ENCODE results near the gene HSPB1. TPM values are rescaled to one million over a fixed set of nuclear protein-coding genes. Genes with fewer than 3 reads are reported as not detected.

The HSPB1 gene
- total RNA-seq, 4 donors from 2014 or later: 880 to 2,548 (median 1,000) TPM

DNA sequence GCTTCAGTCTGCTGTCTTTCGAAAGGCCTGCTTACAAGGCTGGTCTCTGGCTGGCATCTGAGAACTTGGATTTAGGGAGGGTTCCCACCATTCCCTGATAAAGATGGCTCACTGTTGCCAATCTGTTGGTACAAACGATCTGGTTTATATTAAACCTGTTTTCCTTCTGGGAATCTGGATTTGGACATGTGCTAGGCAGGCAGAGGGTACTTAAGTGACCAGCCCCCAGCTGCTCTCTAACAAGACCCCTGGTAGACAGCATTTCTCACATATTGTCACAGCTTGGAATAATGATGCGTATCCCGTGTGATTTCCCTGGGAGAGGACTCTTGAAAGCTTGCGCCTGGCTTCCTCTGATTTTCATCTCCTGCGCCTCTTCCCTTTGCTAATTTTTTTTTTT lies 34.7 kb downstream of the HSPB1 start:
- peaks cover 7 to 94% (median 21%) of the 10 kb centered on the region in 3 donors for H3K4me1 ChIP-seq
- no peaks in the 10 kb centered on the region for H3K36me3 ChIP-seq
- H3K9me3 ChIP-seq: no peaks in the 10 kb centered on the region
- no peak overlapping the region for H3K4me3 ChIP-seq
- no peaks in the 10 kb centered on the region for H3K27me3 ChIP-seq
- TF ChIP-seq EP300 (IDR thresholded peaks at IDR 0.05) (no peak), POLR2AphosphoS5 (IDR thresholded peaks at IDR 0.05) (no peak), POLR2A (IDR thresholded peaks at IDR 0.05) (no peak)
- TF ChIP-seq, protein P1, sequence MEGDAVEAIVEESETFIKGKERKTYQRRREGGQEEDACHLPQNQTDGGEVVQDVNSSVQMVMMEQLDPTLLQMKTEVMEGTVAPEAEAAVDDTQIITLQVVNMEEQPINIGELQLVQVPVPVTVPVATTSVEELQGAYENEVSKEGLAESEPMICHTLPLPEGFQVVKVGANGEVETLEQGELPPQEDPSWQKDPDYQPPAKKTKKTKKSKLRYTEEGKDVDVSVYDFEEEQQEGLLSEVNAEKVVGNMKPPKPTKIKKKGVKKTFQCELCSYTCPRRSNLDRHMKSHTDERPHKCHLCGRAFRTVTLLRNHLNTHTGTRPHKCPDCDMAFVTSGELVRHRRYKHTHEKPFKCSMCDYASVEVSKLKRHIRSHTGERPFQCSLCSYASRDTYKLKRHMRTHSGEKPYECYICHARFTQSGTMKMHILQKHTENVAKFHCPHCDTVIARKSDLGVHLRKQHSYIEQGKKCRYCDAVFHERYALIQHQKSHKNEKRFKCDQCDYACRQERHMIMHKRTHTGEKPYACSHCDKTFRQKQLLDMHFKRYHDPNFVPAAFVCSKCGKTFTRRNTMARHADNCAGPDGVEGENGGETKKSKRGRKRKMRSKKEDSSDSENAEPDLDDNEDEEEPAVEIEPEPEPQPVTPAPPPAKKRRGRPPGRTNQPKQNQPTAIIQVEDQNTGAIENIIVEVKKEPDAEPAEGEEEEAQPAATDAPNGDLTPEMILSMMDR (IDR thresholded peaks at IDR 0.05): no peak
- no peak for ATAC-seq
- no peak overlapping the region for H3K27ac ChIP-seq
- WGBS, 2 donors (ENCODE audit: low coverage in 1 of 2): 79 to 87% methylated on average over 5 to 6 of the region's 6 CpGs

- H3K9me3 ChIP-seq: no peaks in the 10 kb centered on the region
- peaks cover 0 to 10% of the 10 kb centered on the region in 2 donors for H3K36me3 ChIP-seq
- no peaks in the 10 kb centered on the region for H3K27me3 ChIP-seq
- peak overlapping the region in 1 of 4 donors; percentile 9 for H3K27ac ChIP-seq
- H3K4me3 ChIP-seq: no peak overlapping the region
- ATAC-seq: no peak
- TF ChIP-seq, protein P1 (IDR thresholded peaks at IDR 0.05): no peak
- peaks cover 7 to 90% (median 9%) of the 10 kb centered on the region in 3 donors for H3K4me1 ChIP-seq
- 70 to 72% methylated on average over 6 to 9 of the region's 9 CpGs for WGBS, 2 donors (ENCODE audit: low coverage in 1 of 2)
Measured at GRCh38 chr7:76338298-76339084, 36.0 kb downstream of the HSPB1 start.

GRCh38 chr7:76340617-76341131 lies 38.2 kb downstream of the HSPB1 start:
- peaks cover 0 to 31% of the 10 kb centered on the region in 2 donors for H3K36me3 ChIP-seq
- 29% methylated on average over 1 of the region's 3 CpGs; no CpG with 5 or more reads in 1 of the 2 donors for WGBS, 2 donors (ENCODE audit: low coverage in 1 of 2)
- peaks cover 4 to 85% (median 5%) of the 10 kb centered on the region in 3 donors for H3K4me1 ChIP-seq
- TF ChIP-seq, protein P1 (IDR thresholded peaks at IDR 0.05): no peak
- TF ChIP-seq EP300 (IDR thresholded peaks at IDR 0.05) (no peak), POLR2A (IDR thresholded peaks at IDR 0.05) (no peak), POLR2AphosphoS5 (IDR thresholded peaks at IDR 0.05) (no peak)
- no peaks in the 10 kb centered on the region for H3K27me3 ChIP-seq
- H3K4me3 ChIP-seq: no peak overlapping the region
- H3K27ac ChIP-seq: peak overlapping the region in 3 of 4 donors; percentile 9 to 45 (median 40)
- ATAC-seq: peak; percentile 36
- no peaks in the 10 kb centered on the region for H3K9me3 ChIP-seq

DNA sequence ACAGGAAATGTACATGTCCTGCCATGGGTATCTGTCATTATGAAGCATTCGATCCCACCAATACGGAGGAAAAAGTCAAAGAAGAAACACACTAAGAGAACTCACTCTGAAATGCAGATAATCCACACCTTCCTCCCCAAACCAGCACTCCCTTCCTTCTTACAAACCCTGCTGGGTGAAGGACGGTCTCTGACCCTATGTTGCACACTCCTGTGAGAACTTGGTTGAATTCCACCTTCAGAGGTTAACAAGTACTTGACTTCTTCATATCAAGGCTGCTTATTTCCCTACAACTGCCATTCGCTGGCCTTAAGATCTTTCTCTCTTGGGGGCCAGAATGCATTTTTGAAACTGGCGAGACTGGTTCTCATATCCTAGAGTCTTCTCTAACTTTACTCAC lies 39.7 kb downstream of the HSPB1 start:
- Histone ChIP-seq H3K9me3 (no peaks in the 10 kb centered on the region), H3K4me3 (no peak overlapping the region), H3K27me3 (no peaks in the 10 kb centered on the region), H3K4me1 (peaks cover 4 to 82% (median 5%) of the 10 kb centered on the region in 3 donors), H3K27ac (no peak overlapping the region), H3K36me3 (peaks cover 0 to 47% of the 10 kb centered on the region in 2 donors)
- TF ChIP-seq POLR2AphosphoS5 (IDR thresholded peaks at IDR 0.05) (no peak), POLR2A (IDR thresholded peaks at IDR 0.05) (no peak), EP300 (IDR thresholded peaks at IDR 0.05) (no peak)
- TF ChIP-seq, protein P1 (IDR thresholded peaks at IDR 0.05): no peak
- WGBS, 2 donors (ENCODE audit: low coverage in 1 of 2): 73 to 85% methylated on average over 5 of the region's 5 CpGs
- no peak for ATAC-seq
